HFF-Myc (cell line): ENCODE measurements around the gene CDC6.

ENCODE experiments used
- DNase-seq: peaks from one replicate; pipeline ENCODE4 v3.0.0-alpha.2; 2011; ENCODE audit warnings: low read depth; ENCODE audit errors: extremely low read depth
- H3K4me3 ChIP-seq: replicated peaks from 2 replicates; pipeline ENCODE4 v1.5.1; 2011; ENCODE audit warnings: low read depth, mild to moderate bottlenecking, control low read depth, low read length
- CTCF ChIP-seq: IDR thresholded peaks from 2 replicates; pipeline ENCODE4 v1.5.1; 2012; ENCODE audit warnings: mild to moderate bottlenecking, low read depth, low read length, control low read depth; ENCODE audit errors: missing control alignments

CDC6 gene

GRCh38 chr17:40314584-40314956 lies 26.9 kb downstream of the CDC6 start:
- H3K4me3 ChIP-seq, result no peak overlapping the region

GRCh38 chr17:40315206-40315605 lies 27.5 kb downstream of the CDC6 start:
- no peak overlapping the region for H3K4me3 ChIP-seq
- DNase-seq, result no peak
- no peak for TF ChIP-seq CTCF

More at GRCh38 chr17:40314584-40314956, 26.9 kb downstream of the CDC6 start:
- TF ChIP-seq CTCF, result no peak
- peak; percentile 80 for DNase-seq

- DNase-seq, result no peak
- H3K4me3 ChIP-seq, result no peak overlapping the region
- TF ChIP-seq CTCF, result no peak
Observed at GRCh38 chr17:40315678-40316570, 28.2 kb downstream of the CDC6 start.

GRCh38 chr17:40316571-40317344 lies 29.1 kb downstream of the CDC6 start:
- H3K4me3 ChIP-seq, result peak overlapping the region; percentile 97
- DNase-seq, result no peak
- TF ChIP-seq CTCF, result no peak

GRCh38 chr17:40317345-40317873 lies 29.7 kb downstream of the CDC6 start:
- peak overlapping the region; percentile 97 for H3K4me3 ChIP-seq
- TF ChIP-seq CTCF, result peak; percentile 72
- no peak for DNase-seq

GRCh38 chr17:40317880-40318829 lies 30.5 kb downstream of the CDC6 start:
- TF ChIP-seq CTCF, result no peak
- H3K4me3 ChIP-seq, result peak overlapping the region; percentile 97
- DNase-seq, result peak; percentile 78
